Measurements from ENCODE around the gene MKRN2OS.

DNA sequence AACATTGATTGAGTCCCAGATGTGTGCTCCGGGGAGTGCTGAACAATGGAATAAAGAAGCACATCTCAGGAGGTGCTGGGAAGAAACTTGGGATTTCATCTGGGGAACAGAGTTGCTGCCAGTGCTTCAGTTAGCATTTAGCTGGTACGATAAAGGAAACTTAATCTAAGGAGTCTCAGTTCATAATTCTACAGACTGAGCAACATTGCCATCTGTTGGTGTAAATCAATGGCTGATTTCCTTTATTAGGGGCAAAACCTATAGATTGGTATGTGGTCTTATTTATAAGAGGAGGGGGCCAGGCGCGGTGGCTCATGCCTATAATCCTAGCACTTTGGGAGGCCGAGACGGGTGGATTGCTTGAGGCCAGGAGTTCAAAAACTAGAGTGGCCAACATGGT lies 8.9 kb downstream of the MKRN2OS start:
- TF ChIP-seq CTCF (IDR thresholded peaks at IDR 0.05 in 8 of 11, conservative IDR thresholded peaks at IDR 0.05 in 3 of 11) (no peak), POLR2A (IDR thresholded peaks at IDR 0.05) (no peak)
